Heart left ventricle (tissue), 16 donors: ENCODE data around the gene ABTB2. TPM values are rescaled to one million over a fixed set of nuclear protein-coding genes. Genes with fewer than 3 reads are reported as not detected.

Experiments
- ATAC-seq, 4 donors: fragments of 200-7000 bp; cut with Tn5 transposase; one replicate each; pipeline ENCODE4 v1.9.1; 2020 to 2022; ENCODE audit warnings: moderate library complexity in 4 of 4, mild to moderate bottlenecking in 3 of 4, moderate number of reproducible peaks in 1 of 4
- DNase-seq, 5 donors: peaks; one replicate each; pipeline ENCODE4 v3.0.0-alpha.2; 2020
- H3K27ac ChIP-seq, 12 donors: fragments of 200-600 bp; sonication (generic) in 4 of 12; one replicate each; pipeline versions ENCODE4 v1.5.0 to v1.8.0; 2016 to 2022; ENCODE audit warnings: mild to moderate bottlenecking in 2 of 12
- H3K27me3 ChIP-seq, 9 donors: fragments of 200-600 bp; sonication (generic) in 2 of 9; one replicate each; pipeline versions ENCODE4 v1.5.1 to v1.8.0; 2016 to 2022; ENCODE audit warnings: mild to moderate bottlenecking in 3 of 9
- H3K36me3 ChIP-seq, 9 donors: fragments of 200-600 bp; sonication (generic) in 2 of 9; one replicate each; pipeline versions ENCODE4 v1.5.0 to v1.8.0; 2018 to 2022; ENCODE audit warnings: mild to moderate bottlenecking in 2 of 9
- H3K4me1 ChIP-seq, 12 donors: fragments of 200-600 bp; sonication (generic) in 4 of 12; one replicate each; pipeline versions ENCODE4 v1.5.0 to v1.8.0; 2016 to 2022; ENCODE audit warnings: mild to moderate bottlenecking in 3 of 12
- H3K4me3 ChIP-seq, 12 donors: fragments of 200-600 bp; sonication (generic) in 4 of 12; one replicate each; pipeline versions ENCODE4 v1.5.0 to v1.8.0; 2017 to 2022; ENCODE audit warnings: mild to moderate bottlenecking in 9 of 12, moderate library complexity in 4 of 12
- H3K9me3 ChIP-seq, 12 donors: fragments of 200-600 bp; sonication (generic) in 4 of 12; one replicate each; pipeline versions ENCODE4 v1.5.0 to v1.8.0; 2016 to 2022; ENCODE audit warnings: mild to moderate bottlenecking in 1 of 12
- POLR2A ChIP-seq, 2 donors: fragments of 450-650 bp; IDR thresholded peaks; one replicate each; pipeline ENCODE4 v1.6.1; 2017; ENCODE audit warnings: antibody characterized with exemption in 2 of 2, mild to moderate bottlenecking in 2 of 2, moderate library complexity in 2 of 2
- WGBS, 4 donors: extraction: QIAGEN DNeasy Blood & Tissue Kit in 2 of 4; methylation state at CpG; one replicate each; pipeline versions ENCODE4 v1.1.5 to v1.1.7; 2013 to 2018; 5-methylcytosine and 5-hydroxymethylcytosine counted together
- intact Hi-C, 10 donors: fragments of 100-400 bp; cut with DNase I; formaldehyde crosslinking; loops; one replicate each; pipeline versions ENCODE4 v1.11.1 to v1.14.2; 2022
- polyA plus RNA-seq, 2 donors: library from polyadenylated mRNA; stranded (reverse); fragments of 200-250 nt; gene quantifications; one replicate each; pipeline ENCODE4 v1.2.3, GENCODE V29; 2013
- total RNA-seq, 9 donors: library from RNA; depleted of rRNA in 2 of 9; stranded (reverse); fragments of >200 nt in 2 of 9; fragmentation: NEBNext Ultra II Directional in 3 of 9; extraction: Animal tissue kit (Norgen Biotek cat#: 25700) in 3 of 9; gene quantifications; one replicate each; pipeline versions ENCODE4 v1.1.0 to v1.2.4, GENCODE V29; 2016 to 2023
- TF ChIP-seq, protein P1 (sequence below), 12 donors: fragments of 200-600 bp; sonication (generic) in 4 of 12; IDR thresholded peaks; one replicate each; pipeline versions ENCODE4 v1.5.0 to v1.8.0; 2018 to 2022; ENCODE audit warnings: antibody characterized with exemption in 12 of 12, mild to moderate bottlenecking in 5 of 12
- donor health status: ischemic (EF 13 %, LVEDD 7.1; RV severe dilation, severe dysfunction).
- donor health status: healthy with polysubstance abuse.
- donor health status: DM: no; HTN: yes; CAD: no.
- donor health status: DM: no; HTN: no; CAD: no.
- donor health status: ischemic (EF 25% LVEDD 6.9; RV normal size, moderate dysfunction).
- donor health status: ischemic (EF 25% LVEDD 5.7; RV mildly dilated, moderate dysfunction).
- donor health status: healthy.
- donor health status: DM: yes; HTN: yes; CAD: no.
- donor health status: ischemic (EF 35%, LVEDD 5.7; RV mildly dilated, moderate dysfunction).
- donor health status: nonischemic (EF 11% LVEDD 7.7; RV severe dilation, severe dysfunction).
- donor health status: DM: yes; HTN: yes; CAD: no.
- donor health status: PGD.
- donor health status: ischemic (EF 29% LVEDD 5.4; RV normal size, mild dysfunction).
- donor health status: nonischemic (EF 23%, LVEDD 6.1; RV moderate dilation, normal function).

The ABTB2 gene
- total and polyA plus RNA-seq, 11 donors = 3.3 to 27.1 (median 12.5) TPM

DNA sequence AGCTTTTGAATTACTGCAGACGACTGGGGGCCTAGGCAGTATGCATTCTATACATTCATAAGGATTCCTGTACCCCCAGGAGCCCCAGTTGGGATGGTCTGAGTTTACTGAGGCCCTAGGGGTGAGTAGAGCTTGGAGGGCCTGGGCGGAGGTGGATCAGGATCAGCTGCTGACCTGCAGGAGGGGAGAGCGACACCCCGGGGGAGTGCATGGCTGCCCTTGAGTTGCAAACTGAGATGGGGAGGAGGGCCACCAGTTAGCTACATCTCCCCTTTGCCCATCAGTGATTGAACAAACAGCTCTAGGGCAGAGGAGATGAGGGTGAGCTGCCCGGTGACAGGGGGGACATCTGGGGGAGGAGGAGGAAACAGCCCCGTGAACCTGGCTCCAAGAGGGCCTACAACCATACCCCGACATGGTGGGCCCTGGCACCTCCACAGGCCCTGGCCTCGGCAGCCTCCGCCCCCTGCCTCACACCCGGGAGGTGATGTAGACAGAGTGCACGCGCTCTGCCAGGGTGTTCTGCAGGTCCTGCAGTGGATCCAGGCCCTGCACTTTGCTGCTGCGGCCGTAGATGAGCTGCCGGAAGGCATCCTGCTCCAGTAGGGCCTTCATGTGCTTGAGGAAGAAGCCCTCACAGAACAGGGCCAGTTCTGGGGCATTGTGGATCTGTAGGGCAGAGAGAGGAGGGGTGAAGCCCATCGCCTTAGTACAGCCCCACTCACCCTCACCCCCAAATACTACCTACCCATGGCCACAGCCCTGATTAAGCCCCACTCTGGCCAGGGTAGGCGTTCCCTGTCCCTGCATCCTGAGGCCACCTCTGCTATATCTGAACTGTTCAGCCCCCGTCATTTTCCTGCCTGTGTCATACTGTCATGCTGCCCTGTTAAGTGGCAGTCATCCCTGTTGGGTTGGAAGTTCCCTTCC lies 205.6 kb downstream of the ABTB2 start:
- TF ChIP-seq, protein P1, sequence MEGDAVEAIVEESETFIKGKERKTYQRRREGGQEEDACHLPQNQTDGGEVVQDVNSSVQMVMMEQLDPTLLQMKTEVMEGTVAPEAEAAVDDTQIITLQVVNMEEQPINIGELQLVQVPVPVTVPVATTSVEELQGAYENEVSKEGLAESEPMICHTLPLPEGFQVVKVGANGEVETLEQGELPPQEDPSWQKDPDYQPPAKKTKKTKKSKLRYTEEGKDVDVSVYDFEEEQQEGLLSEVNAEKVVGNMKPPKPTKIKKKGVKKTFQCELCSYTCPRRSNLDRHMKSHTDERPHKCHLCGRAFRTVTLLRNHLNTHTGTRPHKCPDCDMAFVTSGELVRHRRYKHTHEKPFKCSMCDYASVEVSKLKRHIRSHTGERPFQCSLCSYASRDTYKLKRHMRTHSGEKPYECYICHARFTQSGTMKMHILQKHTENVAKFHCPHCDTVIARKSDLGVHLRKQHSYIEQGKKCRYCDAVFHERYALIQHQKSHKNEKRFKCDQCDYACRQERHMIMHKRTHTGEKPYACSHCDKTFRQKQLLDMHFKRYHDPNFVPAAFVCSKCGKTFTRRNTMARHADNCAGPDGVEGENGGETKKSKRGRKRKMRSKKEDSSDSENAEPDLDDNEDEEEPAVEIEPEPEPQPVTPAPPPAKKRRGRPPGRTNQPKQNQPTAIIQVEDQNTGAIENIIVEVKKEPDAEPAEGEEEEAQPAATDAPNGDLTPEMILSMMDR (IDR thresholded peaks at IDR 0.05) = no peak
- no peak for TF ChIP-seq POLR2A (IDR thresholded peaks at IDR 0.05)
- Histone ChIP-seq H3K9me3 (no peaks in the 10 kb centered on the region), H3K27ac (peak overlapping the region in 1 of 12 donors; percentile 29), H3K4me3 (no peak overlapping the region), H3K27me3 (no peaks in the 10 kb centered on the region), H3K36me3 (peaks cover 0 to 72% (median 59%) of the 10 kb centered on the region in 9 donors), H3K4me1 (peaks cover 0 to 21% (median 1%) of the 10 kb centered on the region in 12 donors)
- ATAC-seq (peak in 1 of 4 donors; percentile 7), DNase-seq (no peak)
- intact Hi-C loops = no loop called here
- 84 to 88% (median 88%) methylated on average over 17 to 18 of the region's 18 CpGs for WGBS, 4 donors

DNA sequence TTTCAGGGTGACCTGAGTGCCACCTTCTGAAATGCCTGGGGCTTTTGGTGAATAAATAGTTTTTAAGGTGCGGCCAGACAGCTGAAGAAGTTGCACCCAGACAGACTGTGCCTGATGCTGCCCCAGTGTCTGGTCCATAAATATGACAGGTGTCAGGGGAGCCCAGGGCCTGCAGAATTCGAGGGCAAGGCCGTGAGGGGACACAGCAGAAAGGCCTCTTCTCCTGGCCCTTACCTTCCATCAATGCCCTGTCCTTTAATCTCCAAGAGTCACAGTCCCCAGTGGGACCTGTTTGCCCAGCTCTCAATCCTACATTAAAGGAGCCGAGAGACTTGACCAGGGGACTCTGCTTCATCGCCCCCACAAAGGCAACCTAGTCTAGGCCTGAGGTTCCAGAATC lies 206.6 kb downstream of the ABTB2 start:
- no peak overlapping the region for H3K27ac ChIP-seq
- no peak for DNase-seq
- H3K36me3 ChIP-seq = peaks cover 0 to 82% (median 69%) of the 10 kb centered on the region in 9 donors
- no peaks in the 10 kb centered on the region for H3K9me3 ChIP-seq
- no peak for TF ChIP-seq POLR2A (IDR thresholded peaks at IDR 0.05)
- TF ChIP-seq, protein P1 (IDR thresholded peaks at IDR 0.05) = no peak
- no peak for ATAC-seq
- H3K4me3 ChIP-seq = no peak overlapping the region
- peaks cover 0 to 21% (median 0%) of the 10 kb centered on the region in 12 donors for H3K4me1 ChIP-seq
- intact Hi-C loops = no loop called here
- H3K27me3 ChIP-seq = no peaks in the 10 kb centered on the region
- WGBS, 4 donors = 89 to 96% (median 94%) methylated on average over 4 to 5 of the region's 5 CpGs

DNA sequence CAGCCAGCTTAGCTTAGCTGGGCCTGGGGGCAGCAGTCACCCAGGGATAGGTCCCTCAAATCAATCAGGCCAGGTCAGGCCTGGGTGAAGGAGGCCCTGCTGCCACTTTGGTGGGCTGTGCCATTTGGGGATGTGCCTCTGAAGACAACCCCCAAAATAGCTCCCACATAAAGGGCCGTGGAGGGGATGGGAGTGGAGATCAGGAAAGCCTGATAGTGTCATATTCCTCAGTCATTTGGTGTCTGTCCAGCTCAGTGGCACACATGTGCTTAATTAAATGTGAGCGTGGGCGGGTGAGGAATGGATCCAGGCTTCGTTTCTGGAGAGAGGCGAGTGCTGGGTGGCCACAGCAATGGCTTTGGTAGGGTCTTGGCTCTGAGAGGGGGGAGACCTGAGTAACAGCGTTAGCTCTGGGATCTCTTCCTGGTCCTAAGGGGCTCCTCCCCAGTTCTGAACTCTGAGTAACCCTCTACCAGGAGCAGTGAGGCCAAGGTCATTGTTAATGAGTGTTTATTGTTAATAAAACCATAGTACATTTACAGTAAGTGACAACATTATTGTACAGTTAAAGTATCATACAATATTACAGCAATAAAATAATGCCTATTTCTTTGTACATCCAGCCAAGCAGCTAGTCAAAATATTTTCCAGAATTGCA lies 207.2 kb downstream of the ABTB2 start:
- no peak for DNase-seq
- Histone ChIP-seq H3K4me1 (peaks cover 0 to 21% (median 0%) of the 10 kb centered on the region in 12 donors), H3K9me3 (no peaks in the 10 kb centered on the region), H3K36me3 (peaks cover 0 to 88% (median 74%) of the 10 kb centered on the region in 9 donors), H3K27me3 (no peaks in the 10 kb centered on the region), H3K4me3 (no peak overlapping the region), H3K27ac (no peak overlapping the region)
- ATAC-seq = no peak
- intact Hi-C loops = no loop called here
- 62 to 70% (median 68%) methylated on average over 6 of the region's 6 CpGs for WGBS, 4 donors
- TF ChIP-seq POLR2A (IDR thresholded peaks at IDR 0.05) = no peak
- TF ChIP-seq, protein P1 (IDR thresholded peaks at IDR 0.05) = no peak

DNA sequence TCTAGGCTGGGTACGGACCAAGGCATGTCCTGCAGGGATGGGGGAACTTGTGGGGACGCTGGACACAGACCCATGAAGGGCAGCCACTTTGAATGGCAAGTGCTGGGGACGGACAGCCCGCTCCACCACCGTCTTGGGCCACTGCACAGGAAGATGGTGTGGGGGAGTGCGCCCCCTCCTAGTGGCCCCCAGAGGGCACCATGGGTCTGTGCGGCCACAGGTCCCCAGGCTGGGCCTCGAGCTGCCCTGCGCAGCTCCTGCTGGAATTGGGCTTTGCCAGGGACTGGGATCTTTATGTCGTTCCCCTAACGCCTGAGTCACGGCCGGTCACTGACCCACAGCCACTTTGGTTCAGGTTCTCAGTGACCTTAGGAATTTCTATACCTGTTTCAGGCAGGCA lies 208.0 kb downstream of the ABTB2 start:
- Histone ChIP-seq H3K27ac (no peak overlapping the region), H3K9me3 (no peaks in the 10 kb centered on the region), H3K4me3 (no peak overlapping the region), H3K36me3 (peaks cover 0 to 96% (median 81%) of the 10 kb centered on the region in 9 donors), H3K4me1 (peaks cover 0 to 19% (median 0%) of the 10 kb centered on the region in 12 donors), H3K27me3 (no peaks in the 10 kb centered on the region)
- 81 to 85% (median 85%) methylated on average over 8 to 13 of the region's 13 CpGs for WGBS, 4 donors
- DNase-seq (no peak), ATAC-seq (peak in 3 of 4 donors; percentile 8 to 49 (median 41))
- no peak for TF ChIP-seq POLR2A (IDR thresholded peaks at IDR 0.05)
- TF ChIP-seq, protein P1 (IDR thresholded peaks at IDR 0.05) = peak in 7 of 12 donors; percentile 7 to 36 (median 23)
- intact Hi-C loops = no loop called here
